HL-60/S4 (cell line): ENCODE data around the gene TIMM22.
"Not testable (repeated sequence)": the region's sequence is repeated elsewhere in the genome, so short reads cannot be mapped to it uniquely, and the experiment has no call there.

ENCODE experiments used
- in situ Hi-C: fragments of 300-500 bp; cut with MboI; formaldehyde crosslinking; loops from 2 replicates; pipeline ENCODE4 v1.14.3; 2022; ENCODE audit warnings: low sequenced_read_pairs

TIMM22 gene

GRCh38 chr17:1036171-1036844 is 39.4 kb downstream of the TIMM22 start:
- in situ Hi-C loops, result no loop called here

GRCh38 chr17:1036845-1037237 is 39.9 kb downstream of the TIMM22 start:
- in situ Hi-C loops, result no loop called here

GRCh38 chr17:1037238-1037879 is 40.4 kb downstream of the TIMM22 start:
- in situ Hi-C loops, result no loop called here

- in situ Hi-C loops, result no loop called here
These were observed 41.7 kb downstream of the TIMM22 start for GRCh38 chr17:1038459-1039122.

- in situ Hi-C loops, result no loop called here
These were observed 42.2 kb downstream of the TIMM22 start for GRCh38 chr17:1039123-1039507.

- in situ Hi-C loops, result no loop called here
These were observed 42.7 kb downstream of the TIMM22 start for GRCh38 chr17:1039511-1040215.

- in situ Hi-C loops, result no loop called here
These were observed 43.3 kb downstream of the TIMM22 start for GRCh38 chr17:1040216-1040600.

- in situ Hi-C loops, result no loop called here
These were observed 44.8 kb downstream of the TIMM22 start for GRCh38 chr17:1041746-1042145.

GRCh38 chr17:1042486-1042885 is 45.6 kb downstream of the TIMM22 start:
- in situ Hi-C loops, result no loop called here

GRCh38 chr17:1043601-1044251 is 46.8 kb downstream of the TIMM22 start:
- in situ Hi-C loops, result no loop called here

- in situ Hi-C loops, result not testable (repeated sequence)
These were observed 47.6 kb downstream of the TIMM22 start for GRCh38 chr17:1044387-1045009.

- in situ Hi-C loops, result no loop called here
These were observed 48.5 kb downstream of the TIMM22 start for GRCh38 chr17:1045456-1045855.

GRCh38 chr17:1047177-1047878 is 50.4 kb downstream of the TIMM22 start:
- in situ Hi-C loops, result no loop called here

GRCh38 chr17:1047879-1048470 is 51.0 kb downstream of the TIMM22 start:
- in situ Hi-C loops, result no loop called here

- in situ Hi-C loops, result not testable (repeated sequence)
These were observed 51.7 kb downstream of the TIMM22 start for GRCh38 chr17:1048516-1049115.

- in situ Hi-C loops, result no loop called here
These were observed 52.7 kb downstream of the TIMM22 start for GRCh38 chr17:1049446-1050225.

- in situ Hi-C loops, result no loop called here
These were observed 53.5 kb downstream of the TIMM22 start for GRCh38 chr17:1050246-1050995.
